SH-SY5Y (cell line): ENCODE results near the gene TMEM89.

Experiments used
- GATA2 ChIP-seq: IDR thresholded peaks from 2 replicates; pipeline ENCODE4 v1.6.1; 2011; ENCODE audit warnings: mild to moderate bottlenecking, low read depth, low read length
- GATA3 ChIP-seq: IDR thresholded peaks from 2 replicates; pipeline ENCODE4 v1.6.1; 2011; ENCODE audit warnings: low read depth, mild to moderate bottlenecking, low read length, moderate library complexity

Gene TMEM89

DNA sequence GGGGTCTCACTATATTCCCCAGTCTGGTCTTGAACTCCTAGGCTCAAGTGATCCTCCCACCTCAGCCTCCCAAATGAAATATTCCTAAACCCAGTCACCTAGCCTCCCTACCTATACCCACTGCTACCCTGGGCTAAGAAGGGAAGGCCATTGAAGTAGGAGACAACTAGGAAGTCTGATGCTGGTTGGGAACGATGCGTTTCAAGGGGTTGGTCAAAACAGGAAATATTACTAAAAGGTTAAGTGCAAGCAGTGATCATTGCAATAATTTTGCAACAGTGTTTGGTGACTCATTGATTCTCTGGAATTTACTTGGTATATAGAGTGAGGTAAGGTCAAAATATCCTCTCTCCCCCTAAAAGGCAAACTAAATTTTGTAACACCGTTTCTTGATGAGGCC, 7.5 kb downstream of the TMEM89 start:
- no peak for TF ChIP-seq GATA3
- no peak for TF ChIP-seq GATA2

DNA sequence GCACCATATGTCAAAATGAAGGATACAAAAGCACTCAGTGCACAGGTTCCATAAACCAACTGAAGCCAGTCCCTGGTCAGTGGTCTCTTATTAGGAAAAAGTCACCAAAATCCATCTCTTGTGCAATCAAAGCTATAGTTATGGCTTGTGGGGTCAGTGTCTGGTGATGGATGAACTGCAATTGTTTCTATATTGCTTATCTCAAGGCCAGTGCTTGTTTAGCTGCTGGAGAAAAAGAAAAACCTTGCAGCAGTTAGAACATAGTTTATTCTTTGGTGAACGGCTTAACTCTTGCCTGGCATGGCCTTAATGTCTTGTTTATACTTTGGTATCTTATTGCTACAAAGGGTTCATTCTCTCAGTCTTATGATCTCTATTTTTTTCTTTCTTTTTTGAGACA, 9.3 kb downstream of the TMEM89 start:
- TF ChIP-seq GATA2 (no peak), GATA3 (no peak)

DNA sequence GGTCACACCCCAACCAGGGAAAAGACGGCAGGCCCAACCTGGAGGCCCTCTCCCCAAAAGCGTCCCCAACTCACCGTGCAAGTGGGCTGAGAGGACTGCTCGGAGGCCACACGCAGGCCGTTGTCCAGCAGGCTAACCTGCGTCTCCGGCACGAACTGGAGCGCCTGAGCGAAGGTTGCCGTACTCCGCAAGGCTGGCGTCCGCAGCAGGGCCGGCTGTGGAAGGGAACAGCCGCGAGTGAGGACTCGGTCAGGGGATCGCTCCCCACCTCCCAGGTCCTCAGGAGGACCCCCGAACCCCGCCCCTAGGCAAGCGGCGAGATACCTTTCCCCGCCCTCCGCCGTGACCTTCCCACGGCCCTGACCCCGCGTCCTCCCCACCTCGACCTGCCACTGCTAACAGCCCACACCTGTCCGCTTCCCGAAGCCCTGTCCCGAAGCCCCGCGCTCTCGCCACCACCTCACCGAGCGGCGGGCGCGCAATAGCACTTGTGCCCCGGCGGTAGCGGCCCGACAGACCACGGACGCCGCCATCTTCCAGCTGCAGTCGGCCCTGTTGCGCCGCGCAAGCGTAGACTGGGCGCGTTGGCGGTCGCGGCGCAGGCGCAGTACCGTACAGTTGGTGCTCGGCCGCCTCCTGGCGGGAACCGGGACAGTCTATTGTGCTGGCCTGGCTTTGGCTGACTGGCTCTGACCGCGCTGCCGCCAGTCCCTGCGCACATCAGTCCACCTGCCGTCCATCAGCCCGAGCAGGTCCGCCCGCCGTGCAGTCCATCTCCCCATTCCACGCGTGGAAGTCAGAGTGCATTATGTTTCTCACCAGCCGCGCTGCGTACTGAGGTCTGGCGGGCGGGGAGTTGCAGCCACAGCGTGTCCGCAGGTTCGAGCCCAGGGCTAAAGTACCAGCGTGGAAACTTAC, 12.2 kb downstream of the TMEM89 start, which contains the start of gene UQCRC1:
Gene UQCRC1, minus strand, starts transcription at position 559 of the 918 bp plus-strand sequence. Its CDS starts 26 bp downstream, at position 533.
- TF ChIP-seq GATA3 (no peak), GATA2 (no peak)

DNA sequence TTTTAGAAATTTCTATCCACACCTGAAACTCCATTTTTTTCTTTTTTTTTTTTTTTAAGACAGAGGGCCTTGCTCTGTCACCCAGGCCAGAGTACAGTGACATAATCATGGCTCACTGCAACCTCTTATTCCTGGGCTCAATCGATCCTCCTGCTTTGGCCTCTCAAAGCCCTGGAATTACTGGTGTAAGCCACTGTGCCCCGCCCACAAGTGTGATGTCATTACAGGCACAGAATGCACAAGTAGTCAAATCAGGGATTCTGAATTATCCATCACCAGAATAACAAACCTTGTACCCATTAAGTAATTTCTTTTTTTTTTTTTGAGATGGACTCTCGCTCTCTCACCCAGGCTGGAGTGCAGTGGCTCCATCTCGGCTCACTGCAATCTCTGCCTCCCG, 14.1 kb downstream of the TMEM89 start:
- no peak for TF ChIP-seq GATA2
- TF ChIP-seq GATA3: no peak

DNA sequence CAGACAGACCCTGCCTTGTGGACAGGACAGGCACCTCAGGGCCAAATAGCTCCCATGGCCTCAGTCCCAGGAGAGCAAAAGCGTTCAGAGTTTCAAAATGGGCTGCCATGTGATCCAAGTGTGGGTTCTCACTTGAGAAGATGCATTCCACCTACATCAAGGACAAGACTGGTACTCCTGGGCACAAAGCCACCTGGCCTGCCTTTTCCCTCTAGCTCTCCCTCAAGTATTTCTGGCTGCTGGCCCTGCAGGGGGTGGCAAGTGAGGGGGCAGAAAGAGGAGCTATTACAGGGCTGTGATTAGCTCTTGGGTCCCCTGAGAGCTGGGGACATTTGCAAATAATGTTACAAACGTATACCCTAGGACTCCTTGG, 20.0 kb downstream of the TMEM89 start:
- TF ChIP-seq GATA3: no peak

DNA sequence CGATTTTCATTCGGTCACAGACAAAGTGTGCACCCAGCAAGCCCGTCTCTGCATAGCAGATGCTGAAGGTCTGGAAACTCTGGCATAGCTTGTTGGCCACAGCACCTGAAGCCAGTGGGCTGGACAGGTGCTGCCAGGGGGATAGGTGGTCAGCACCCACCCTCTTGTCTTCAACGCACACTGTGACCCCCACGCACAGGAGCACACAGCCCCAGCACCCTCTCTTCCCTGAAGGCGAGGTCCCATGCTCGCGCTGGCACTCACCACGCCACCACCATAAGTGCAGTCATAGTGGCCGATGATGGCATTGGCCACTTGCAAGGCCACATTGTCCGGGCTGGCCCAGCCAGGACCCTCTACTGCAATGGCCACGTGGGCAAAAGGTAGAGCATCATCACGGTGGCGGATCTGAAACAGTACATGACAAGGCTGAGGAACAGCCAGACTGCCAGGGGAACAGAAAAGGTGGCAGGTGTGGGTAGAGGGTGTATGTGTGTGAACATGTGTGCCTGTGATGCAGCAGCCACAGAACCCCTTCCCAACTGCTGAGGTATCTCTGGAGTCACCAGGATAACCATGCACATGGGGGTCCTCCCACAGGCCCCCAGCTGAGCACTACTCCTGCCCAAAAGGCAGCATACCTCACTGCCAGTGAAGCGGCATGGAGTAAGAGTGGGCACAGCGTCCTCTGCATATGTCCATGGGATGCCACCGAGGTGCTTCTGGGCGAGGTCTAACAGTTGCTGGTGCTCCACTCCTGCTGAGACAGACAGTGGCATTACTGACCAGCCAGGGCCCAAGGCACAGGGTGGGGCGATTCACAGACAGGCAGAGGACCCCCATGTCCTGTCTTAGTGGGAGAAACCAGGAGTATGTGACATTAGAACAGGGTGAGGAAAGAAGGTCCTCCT, 20.6 kb downstream of the TMEM89 start:
- no peak for TF ChIP-seq GATA2
- TF ChIP-seq GATA3: no peak

DNA sequence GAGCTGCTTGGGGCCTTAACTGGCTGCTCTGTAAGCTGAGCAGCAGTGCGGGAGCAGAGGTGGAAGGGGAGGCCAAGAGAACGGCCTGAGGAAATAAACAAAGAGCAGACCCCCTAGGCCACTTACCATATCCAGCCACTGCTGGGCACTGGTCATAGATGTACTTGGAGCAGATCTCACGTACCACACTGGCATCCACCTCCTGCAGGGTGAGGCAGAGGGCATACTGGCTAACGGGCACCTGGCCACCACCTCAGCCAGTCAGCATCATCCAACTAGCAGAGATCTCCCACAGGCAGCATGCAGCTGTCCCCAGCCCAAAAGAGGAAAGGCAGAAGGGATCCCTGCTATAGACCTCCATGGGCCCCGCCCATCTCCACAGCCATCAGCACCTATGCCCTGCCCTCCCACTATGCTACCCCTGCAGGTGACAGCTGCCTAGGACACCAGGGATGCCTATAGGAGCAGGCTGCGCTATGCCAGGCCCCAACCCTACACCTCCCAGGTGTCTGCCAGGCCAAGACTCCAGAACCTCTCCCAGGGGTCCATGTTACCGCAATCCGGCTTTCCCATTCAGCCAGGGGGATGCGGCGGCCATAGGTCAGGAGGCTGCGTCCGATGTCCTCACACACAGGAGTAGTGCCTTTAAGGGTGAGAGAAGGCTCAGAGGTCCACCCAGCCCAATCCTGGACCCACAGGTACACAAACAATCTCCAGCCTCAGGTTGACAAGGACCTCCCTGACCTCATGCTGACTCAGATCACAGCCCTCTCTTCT, 21.9 kb downstream of the TMEM89 start:
- TF ChIP-seq GATA3: no peak
- no peak for TF ChIP-seq GATA2

DNA sequence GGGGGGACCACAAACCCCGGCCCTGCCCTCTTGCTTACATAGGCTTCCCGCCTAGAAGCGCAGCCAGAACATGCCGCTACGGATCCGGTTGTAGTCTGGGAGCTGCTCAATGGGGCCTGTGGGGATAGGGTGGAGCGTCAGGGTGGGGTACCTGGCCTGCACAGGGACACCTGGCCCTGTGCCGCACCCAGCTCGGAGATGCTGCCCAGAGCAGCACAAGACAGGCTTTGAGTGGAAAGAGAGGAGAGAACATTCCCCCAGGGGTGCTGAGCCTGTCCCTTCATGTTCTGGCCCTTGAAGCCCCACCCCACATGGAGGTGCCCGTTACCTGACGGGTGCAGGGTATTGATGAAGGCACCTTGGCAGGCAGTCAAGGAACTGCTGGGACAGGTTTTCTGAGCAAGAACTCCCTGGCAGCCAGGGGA, 22.5 kb downstream of the TMEM89 start:
- no peak for TF ChIP-seq GATA3
- TF ChIP-seq GATA2: no peak

DNA sequence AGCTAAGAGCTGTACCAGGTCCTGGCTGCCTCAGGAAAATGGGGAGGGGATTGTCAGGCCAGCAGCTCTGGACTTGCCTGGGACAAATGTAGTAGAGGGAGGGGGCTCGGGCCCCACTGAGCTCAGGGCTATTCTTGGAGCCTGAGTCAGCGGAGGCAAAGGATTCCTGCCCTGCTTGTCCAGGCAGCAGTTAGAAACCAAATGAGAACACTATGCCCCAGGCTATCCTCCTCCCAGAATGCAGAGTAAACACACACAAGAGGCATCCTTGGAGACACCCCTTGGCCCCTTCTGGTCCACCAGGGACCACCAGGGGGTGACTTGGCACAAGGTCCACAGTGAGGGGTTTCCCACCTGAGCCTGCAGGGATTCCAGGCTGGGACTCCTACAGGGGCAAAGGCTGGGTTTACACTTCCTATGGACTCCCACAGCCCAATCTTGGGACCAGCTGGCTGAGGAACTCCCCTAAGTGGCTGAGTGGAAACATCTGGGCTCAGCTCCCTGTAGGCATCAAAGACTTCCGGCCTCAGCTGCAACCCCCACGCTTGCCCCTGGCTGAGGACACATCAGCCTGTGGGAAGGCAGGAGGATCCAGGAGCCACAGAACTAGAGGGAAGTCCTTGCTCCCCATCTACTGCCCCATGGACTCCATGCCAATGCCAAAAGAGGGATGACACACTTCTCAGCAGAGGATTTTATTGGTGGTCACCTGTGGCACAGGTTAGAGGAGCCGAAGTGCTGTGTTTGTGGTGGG, 23.1 kb downstream of the TMEM89 start:
- TF ChIP-seq GATA3 (no peak), GATA2 (no peak)

DNA sequence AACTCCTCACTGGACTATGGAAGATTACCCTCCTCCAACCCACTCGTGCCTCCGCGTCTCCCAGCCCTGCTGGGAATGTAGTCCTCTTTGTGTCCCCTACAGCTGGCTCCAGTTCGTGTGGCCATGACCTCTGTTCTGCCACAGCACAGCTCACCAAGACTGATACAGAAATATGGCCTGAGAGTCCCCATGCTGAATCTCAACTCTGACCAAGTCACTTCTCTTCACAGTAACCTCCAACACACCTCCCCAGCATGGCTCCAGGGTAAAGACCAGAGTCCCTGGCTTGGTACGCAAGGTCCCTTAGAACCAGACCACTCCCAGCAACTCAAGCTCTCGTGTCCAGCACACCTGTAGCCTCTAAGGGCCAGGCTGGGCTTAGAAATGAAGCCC, 24.2 kb downstream of the TMEM89 start:
- TF ChIP-seq GATA2: no peak
- TF ChIP-seq GATA3: no peak

DNA sequence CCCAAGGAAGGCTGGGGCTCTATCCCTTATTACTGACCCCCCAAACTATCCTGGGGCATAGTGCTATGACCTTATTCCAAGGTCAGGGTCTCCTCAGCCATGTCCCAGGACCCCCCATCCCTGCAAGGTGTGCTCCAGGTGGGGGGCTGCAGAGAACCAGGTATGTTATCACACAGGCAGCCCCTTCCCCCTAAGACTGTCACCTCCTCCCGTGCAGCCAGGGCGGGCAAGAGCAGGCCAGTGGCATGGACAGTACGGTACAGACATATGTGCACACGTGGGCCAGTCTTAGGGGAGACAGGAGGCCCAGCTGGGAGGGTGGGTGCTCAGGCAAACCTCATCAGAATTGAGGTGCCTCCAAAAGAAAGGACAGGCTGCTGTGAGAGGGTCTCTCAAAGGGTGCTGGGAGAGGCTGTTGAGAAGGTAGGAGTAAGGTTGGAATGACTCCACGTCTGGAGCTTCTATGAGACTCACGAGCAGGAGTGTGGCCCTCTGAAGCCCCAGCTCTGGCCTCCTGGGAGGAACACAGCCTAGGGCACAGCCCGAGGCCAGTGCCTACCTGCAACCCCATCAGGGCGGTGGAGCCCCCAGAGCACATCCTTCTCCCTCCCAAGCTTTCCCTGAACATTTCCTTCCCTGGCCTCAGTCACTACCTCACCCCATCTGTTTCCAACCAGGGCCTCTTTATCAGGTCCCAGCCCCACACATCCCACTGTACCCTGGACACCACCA, 24.7 kb downstream of the TMEM89 start:
- TF ChIP-seq GATA2 (no peak), GATA3 (no peak)

DNA sequence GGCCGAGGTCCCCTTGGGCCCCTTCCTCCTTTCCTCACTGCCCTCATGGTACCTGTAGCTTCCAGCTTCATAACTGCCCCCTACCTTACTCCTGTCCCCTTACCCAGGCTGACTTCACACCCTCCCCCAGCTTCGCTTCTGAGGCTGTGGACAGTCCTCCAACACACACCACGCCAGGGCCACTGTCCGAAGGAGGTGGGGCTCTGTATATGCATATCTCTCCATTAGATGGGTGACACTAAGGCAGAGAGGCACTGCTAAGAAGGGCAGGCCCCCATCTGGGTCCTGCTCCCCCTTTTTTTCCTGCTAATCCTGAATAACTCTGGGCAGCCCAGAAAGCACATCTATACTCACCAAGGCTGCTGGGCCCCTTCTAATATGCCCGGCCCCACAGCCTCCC, 25.4 kb downstream of the TMEM89 start:
- no peak for TF ChIP-seq GATA3
- no peak for TF ChIP-seq GATA2
